GM21515 (cell line): ENCODE measurements around the gene ARHGAP26.

Experiments
- ATAC-seq: cut with Tn5 transposase; IDR thresholded peaks from one replicate; pipeline ENCODE4 v1.9.1; 2021; ENCODE audit not compliant: unreplicated experiment

Gene ARHGAP26

DNA sequence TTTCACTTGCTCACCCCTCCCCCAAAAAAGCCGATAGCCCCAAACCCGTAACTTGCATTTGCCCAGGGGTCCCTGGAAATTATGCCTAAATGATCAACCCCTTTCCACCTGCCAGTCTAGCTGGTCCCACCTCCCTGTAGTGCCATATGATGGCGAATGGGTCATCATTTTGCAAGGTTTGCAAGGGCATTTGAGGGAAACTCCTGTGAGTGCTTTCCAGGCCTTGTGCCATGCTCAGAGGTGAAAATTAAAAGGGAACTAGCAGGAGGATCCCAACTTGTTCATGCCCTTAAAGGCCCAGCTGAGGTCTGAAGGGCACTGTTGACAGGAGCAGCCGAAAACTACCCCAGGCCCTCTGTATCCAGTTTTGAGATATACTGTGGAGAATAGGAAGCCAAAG, 440.4 kb downstream of the ARHGAP26 start:
- no peak for ATAC-seq

- ATAC-seq, result no peak
Observed at GRCh38 chr5:143212261-143212660, 442.1 kb downstream of the ARHGAP26 start.

- ATAC-seq, result no peak
Observed at GRCh38 chr5:143213231-143213850, 443.2 kb downstream of the ARHGAP26 start.

- peak; percentile 59 for ATAC-seq
Observed at GRCh38 chr5:143213851-143214363, 443.7 kb downstream of the ARHGAP26 start.

GRCh38 chr5:143214458-143214857, 444.3 kb downstream of the ARHGAP26 start:
- ATAC-seq, result no peak

DNA sequence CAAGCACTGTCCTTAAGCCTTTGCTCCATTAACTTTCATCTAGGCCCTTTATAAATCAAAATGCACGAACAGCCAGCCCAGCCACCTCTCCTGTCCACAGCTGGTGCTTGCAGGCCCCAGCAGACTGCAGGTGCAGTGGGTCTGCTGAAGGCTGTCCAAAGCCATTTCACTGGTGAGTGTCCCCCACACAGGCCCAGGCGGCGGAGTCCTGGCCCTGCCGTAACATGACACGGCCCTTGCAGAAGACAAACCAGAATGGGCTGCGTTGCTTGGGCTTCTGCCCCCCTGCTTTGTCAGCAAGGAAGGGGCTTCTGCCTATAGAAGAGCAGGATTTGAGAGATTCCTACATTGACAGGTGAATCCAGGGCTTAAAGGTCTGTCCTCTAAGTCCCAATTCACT, 444.7 kb downstream of the ARHGAP26 start:
- ATAC-seq, result no peak

DNA sequence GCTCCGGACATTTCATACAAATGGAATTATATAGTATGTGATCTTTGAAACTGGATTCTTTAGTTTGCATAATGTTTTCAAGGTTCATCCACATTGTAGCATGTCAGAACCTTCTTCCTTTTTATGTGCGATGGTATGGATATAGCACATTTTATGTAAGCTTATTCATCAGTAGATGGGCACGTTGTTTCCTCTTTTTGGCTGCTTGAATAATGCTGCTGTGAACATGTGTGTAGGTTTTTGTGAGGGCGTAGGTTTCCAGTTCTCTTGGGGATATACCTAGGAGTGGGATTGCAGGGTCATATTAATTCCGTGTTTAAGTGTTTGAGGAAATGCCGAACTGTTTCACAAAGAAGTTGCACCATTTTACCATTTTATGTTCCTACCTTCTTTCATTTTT, 445.5 kb downstream of the ARHGAP26 start:
- ATAC-seq, result no peak

DNA sequence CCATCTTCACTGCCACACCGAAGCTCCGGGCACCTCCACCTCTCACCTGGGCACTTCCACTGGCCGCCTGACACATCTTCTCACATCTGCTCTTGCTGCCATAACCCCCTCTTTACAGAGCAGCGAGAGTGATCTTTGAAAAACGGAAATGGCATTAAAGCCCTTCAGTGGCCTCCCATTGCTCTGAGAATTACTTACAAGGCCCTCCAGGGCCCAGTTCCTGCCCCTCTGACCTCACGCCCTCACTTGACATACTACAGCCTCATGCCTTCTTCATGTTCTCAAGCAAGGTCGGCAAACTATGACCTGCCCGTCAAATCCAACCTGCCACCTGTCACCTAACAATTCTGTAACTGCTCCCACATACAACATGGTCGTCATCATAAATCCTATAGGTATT, 446.0 kb downstream of the ARHGAP26 start:
- no peak for ATAC-seq

- no peak for ATAC-seq
Observed at GRCh38 chr5:143217065-143217803, 447.1 kb downstream of the ARHGAP26 start.

DNA sequence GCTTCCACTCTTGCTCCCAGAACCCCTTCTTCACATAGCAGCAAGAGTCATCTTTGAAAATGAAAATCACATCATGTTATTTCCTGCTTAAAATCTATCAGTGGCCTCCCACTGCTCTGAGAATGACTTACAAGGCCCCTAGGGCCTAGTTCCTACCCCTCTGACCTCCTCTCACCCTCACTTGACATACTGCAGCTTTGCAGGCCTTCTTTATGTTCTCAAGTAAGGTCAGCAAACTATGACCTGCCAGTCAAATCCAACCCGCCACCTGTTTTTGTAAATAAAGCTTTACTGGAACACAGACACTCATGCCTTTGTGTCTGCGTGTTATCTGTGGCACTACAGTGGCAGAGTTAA, 447.6 kb downstream of the ARHGAP26 start:
- no peak for ATAC-seq

GRCh38 chr5:143218517-143219170, 448.5 kb downstream of the ARHGAP26 start:
- no peak for ATAC-seq

GRCh38 chr5:143219696-143220095, 449.5 kb downstream of the ARHGAP26 start:
- no peak for ATAC-seq

GRCh38 chr5:143220748-143221251, 450.6 kb downstream of the ARHGAP26 start:
- ATAC-seq, result no peak

DNA sequence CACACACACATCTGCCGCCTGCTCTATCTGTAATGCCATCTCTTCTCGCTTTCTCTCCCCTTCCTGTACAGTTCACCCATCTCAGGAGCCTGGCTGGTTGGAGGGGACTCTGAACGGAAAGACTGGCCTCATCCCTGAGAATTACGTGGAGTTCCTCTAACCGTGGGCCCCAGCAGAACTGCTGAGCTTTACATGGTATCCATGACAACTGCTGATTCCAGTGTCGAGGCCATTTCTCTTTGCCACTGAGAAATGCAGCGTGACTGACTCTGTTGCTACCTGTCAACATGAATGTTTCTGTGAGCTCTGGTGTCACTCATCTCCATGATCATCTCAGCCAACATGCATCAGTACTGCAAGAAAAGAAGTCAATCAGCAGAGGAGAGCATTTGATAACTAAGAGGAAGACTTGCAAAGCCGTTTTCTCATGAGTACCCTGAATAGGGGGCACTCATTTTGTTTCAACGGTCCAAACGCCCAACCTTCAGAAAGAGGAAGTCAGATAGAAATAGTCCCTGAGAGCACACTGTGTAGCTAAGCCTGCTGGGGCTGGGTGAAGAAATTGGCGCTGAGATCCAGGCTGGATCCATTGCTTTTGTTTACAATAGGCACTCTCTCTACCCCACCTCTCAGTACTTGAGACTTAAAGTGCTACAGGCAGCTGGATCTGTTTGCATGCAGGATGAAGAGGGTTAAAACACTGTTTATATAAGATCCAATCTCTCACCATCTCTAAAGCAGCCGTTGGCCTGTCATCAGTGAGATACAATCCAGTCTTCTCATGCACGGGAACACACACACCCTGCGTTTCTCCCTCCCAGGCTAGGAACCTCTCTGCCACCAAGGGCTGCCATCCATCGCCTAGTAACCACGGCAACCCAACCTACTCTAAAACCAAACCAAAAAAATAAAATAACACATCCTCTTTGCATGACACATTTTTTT, 452.4 kb downstream of the ARHGAP26 start:
- peak; percentile 70 for ATAC-seq

- no peak for ATAC-seq
Observed at GRCh38 chr5:143224672-143225071, 454.5 kb downstream of the ARHGAP26 start.

GRCh38 chr5:143225511-143225910, 455.3 kb downstream of the ARHGAP26 start:
- no peak for ATAC-seq

DNA sequence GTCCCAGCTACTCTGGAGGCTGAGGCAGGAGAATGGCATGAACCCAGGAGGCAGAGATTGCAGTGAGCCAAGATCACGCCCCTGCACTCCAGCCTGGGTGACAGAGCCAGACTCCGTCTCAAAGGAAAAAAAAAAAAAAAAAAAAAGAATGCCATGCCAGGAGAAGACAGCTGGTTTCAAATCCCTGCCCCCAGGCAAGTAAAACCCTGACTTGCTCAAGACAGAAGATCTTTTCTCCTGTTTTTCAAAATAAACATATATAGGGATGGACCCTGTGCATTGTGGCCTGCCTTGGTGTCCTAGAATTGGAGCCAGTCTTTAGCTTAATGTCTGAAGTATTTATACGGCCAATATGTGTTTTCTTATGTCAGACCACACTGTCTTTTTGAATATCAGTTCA, 456.2 kb downstream of the ARHGAP26 start:
- ATAC-seq, result no peak

DNA sequence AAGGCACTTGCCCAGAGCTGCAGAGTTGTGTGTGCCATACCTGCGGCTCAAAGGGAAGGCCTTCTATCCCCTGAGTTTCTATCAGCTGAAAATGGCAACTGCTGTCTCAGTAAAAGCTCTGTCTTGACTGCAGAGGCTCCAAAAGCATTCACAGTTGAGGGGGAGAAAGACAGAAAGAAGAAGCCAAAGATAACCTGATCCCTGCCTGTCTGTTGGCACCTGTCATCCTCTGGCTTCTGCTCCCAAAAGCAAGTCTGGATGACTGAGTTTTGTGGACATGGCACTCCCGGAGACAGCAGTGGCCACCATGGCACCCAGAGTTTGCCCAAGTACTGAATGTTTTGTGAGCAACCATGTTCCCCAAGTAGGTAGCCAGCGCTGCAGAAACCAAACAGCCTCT, 456.7 kb downstream of the ARHGAP26 start:
- no peak for ATAC-seq

- no peak for ATAC-seq
Observed at GRCh38 chr5:143227301-143227700, 457.1 kb downstream of the ARHGAP26 start.

DNA sequence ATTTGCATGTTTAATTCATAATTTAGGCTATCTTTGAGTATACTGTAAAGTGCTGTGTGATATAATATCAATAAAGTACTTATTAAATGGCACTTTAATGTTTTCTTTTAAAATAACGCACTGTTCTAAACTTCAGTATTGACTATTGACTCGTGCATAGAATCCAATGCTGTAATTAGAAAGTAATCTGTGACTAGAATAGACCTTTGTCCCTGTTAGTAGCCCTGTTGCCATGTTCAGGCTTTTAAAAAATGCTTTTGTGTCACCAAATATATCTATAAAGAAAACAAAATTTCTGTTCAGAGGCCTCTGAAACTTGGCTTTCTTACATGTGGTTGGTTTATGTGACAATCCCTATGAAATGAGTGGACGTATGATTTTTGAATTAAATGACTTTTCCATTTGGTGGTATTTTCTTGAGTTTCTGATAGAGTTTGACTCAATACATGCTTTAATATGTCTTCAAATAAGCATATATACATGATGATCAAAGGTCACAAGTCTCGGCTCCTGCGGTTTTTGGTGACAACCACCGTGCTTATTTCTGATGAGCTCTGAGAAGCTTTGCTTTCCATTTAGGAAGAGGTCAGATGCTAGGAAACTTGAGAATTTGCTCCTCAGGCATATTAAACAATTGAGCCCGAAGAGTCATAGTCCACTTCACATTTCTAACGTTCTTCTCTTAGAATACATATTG, 458.6 kb downstream of the ARHGAP26 start:
- no peak for ATAC-seq
